Measurements from ENCODE around the gene CHPT1.

The CHPT1 gene

GRCh38 chr12:101767537-101767936 is 70.1 kb downstream of the CHPT1 start:
- TF ChIP-seq CTCF (IDR thresholded peaks at IDR 0.05; ENCODE audit: insufficient read depth, low read depth, low read length, missing control alignments): no peak
- H3K4me3 ChIP-seq (ENCODE audit: low read length): no peak overlapping the region
- no peak for DNase-seq (ENCODE audit: low read depth)

GRCh38 chr12:101768781-101769180 is 71.3 kb downstream of the CHPT1 start:
- no peak overlapping the region for H3K4me3 ChIP-seq (ENCODE audit: low read length)

GRCh38 chr12:101769865-101770264 is 72.4 kb downstream of the CHPT1 start:
- no peak overlapping the region for H3K4me3 ChIP-seq (ENCODE audit: low read length)
- DNase-seq (ENCODE audit: low read depth): no peak
- TF ChIP-seq CTCF (IDR thresholded peaks at IDR 0.05; ENCODE audit: insufficient read depth, low read depth, low read length, missing control alignments): no peak

More at GRCh38 chr12:101768781-101769180, 71.3 kb downstream of the CHPT1 start:
- TF ChIP-seq CTCF (IDR thresholded peaks at IDR 0.05; ENCODE audit: insufficient read depth, low read depth, low read length, missing control alignments): no peak
- DNase-seq (ENCODE audit: low read depth): no peak

GRCh38 chr12:101772012-101772775 is 74.8 kb downstream of the CHPT1 start:
- TF ChIP-seq CTCF (IDR thresholded peaks at IDR 0.05; ENCODE audit: insufficient read depth, low read depth, low read length, missing control alignments): no peak
- peak; percentile 70 for DNase-seq (ENCODE audit: low read depth)
- no peak overlapping the region for H3K4me3 ChIP-seq (ENCODE audit: low read length)

- TF ChIP-seq CTCF (IDR thresholded peaks at IDR 0.05; ENCODE audit: insufficient read depth, low read depth, low read length, missing control alignments): peak; percentile 89
- H3K4me3 ChIP-seq (ENCODE audit: low read length): no peak overlapping the region
- peak; percentile 77 for DNase-seq (ENCODE audit: low read depth)
Measured at GRCh38 chr12:101773650-101774162, 76.3 kb downstream of the CHPT1 start.

- DNase-seq (ENCODE audit: low read depth): no peak
- H3K4me3 ChIP-seq (ENCODE audit: low read length): no peak overlapping the region
- TF ChIP-seq CTCF (IDR thresholded peaks at IDR 0.05; ENCODE audit: insufficient read depth, low read depth, low read length, missing control alignments): no peak
Measured at GRCh38 chr12:101775816-101776215, 78.4 kb downstream of the CHPT1 start.

GRCh38 chr12:101777485-101777884 is 80.0 kb downstream of the CHPT1 start:
- H3K4me3 ChIP-seq (ENCODE audit: low read length): no peak overlapping the region
- no peak for TF ChIP-seq CTCF (IDR thresholded peaks at IDR 0.05; ENCODE audit: insufficient read depth, low read depth, low read length, missing control alignments)
- no peak for DNase-seq (ENCODE audit: low read depth)
